GM08714 (cell line): ENCODE results near the gene RASGRF1.
"Not testable (repeated sequence)": the region's sequence is repeated elsewhere in the genome, so short reads cannot be mapped to it uniquely, and the experiment has no call there.

Source experiments
- H3K4me3 ChIP-seq: fragments of 200-500 bp; sonication (Bioruptor generic); 2 replicates; pipeline ENCODE4 v1.5.1; 2014; ENCODE audit warnings: mild to moderate bottlenecking, low read length, inconsistent platforms
- ZNF274 ChIP-seq: IDR thresholded peaks from 2 replicates; pipeline ENCODE4 v1.6.1; 2012; ENCODE audit warnings: mild to moderate bottlenecking, low read depth, low read length

RASGRF1 gene

DNA sequence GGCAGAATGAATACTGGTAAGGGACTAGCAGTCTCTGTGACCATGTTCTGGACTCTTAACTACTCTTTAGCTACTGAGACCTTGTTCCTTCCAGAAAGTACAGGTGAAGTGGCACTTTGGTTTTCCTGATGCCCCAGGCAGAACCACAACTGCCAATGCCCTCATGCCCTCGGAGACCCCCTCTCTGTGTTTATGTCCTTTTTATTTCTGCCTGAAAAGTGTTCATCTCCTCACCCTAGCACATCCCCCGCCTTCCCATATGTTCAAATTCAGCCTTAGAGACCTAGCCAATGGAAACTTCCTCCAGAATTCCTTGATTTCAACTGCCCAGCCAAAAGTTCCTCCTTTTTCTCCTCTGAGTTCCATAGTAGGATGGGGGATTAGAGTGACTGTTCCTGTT lies 23.3 kb upstream of the RASGRF1 start:
- TF ChIP-seq ZNF274: no peak
- no peak overlapping the region for H3K4me3 ChIP-seq

DNA sequence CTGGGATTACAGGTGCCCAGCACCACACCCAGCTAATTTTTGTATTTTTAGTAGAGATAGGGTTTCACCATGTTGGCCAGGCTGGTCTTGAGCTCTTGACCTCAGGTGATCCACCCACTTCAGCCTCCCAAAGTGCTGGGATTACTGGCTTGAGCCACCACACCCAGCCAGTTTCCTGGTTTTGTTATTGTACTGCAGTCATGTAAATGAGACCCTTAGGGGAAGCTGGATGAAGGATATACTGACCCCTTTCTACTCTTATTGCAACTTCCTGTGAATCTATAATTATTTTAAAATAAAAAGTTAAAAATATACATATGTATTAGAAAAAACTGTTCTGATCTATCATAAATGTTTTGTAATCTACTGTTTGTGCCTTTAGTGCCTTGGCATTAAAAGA lies 20.8 kb upstream of the RASGRF1 start:
- not testable (repeated sequence) for H3K4me3 ChIP-seq

DNA sequence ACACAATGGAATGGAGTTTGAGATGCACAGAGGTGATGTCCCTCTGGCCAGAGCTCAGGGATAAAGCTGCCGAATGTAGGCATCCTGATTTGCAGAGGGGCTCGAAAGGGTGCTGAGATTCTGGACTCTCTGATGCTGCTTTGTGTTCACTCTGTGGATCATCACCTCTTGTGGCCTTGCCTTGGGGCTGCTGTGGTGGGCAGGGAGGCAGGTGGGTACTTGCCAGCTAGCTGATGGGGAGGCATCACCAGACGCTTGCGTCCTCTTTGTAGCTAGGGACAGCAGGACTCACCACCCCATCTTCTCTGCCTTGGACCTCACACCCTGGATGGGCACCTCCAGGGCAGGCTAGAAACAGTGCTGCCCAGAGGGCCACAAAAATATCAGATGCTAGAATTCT lies 14.6 kb upstream of the RASGRF1 start:
- H3K4me3 ChIP-seq: no peak overlapping the region
- no peak for TF ChIP-seq ZNF274

DNA sequence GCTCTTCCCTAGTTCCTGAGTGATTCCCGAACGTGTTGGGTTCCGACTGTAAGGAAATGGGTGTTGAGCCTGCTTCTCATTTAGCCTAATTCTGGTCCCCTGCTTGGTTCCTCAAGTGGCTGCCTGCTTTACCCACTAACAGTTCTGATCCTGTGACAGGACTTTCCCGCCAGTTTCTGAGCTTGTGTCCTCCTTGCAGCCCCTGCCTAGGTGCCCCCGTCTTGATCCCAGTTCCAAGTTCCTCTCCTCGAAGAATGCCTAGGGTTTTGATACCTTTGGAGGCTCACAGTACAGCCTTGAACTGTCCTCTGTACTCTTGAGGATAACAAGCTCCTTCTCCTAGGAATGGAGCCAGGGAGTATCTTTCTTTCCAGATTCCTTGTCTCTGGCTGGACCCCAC lies 12.0 kb upstream of the RASGRF1 start:
- no peak for TF ChIP-seq ZNF274
- H3K4me3 ChIP-seq: no peak overlapping the region

DNA sequence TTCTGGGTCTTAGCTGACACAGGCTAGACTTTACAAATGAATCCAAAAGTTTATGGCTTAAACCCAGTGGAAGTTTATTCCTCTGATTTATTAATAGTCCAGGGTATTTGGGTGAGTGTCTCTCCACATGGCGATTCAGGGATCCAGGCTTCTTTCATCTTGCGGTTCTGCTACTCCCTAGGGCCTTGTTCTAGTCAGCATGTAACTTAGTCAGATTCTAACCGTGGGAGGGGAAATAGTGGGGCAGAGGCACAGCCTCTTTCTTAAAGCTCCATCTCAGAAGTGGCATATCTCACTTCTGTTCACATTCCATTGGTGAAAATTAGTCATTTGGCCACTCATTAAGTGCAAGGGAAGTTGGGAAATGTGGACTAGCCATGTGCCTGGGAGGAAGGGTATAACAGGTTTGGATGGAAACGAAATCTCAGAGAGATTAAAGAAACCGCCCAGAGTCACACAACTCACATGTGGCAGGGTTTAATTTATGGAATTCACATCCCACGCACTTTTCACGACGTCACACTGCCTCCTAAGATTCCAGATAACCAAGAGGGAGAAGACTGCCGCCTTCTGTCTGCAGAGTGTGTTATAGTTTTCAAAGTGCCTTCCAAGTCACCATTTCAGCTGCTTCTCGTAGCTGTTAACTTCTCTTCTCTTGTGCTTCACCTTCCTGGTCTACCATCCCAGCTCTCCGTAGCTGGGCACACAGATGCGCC lies 11.4 kb upstream of the RASGRF1 start:
- no peak overlapping the region for H3K4me3 ChIP-seq
- no peak for TF ChIP-seq ZNF274

DNA sequence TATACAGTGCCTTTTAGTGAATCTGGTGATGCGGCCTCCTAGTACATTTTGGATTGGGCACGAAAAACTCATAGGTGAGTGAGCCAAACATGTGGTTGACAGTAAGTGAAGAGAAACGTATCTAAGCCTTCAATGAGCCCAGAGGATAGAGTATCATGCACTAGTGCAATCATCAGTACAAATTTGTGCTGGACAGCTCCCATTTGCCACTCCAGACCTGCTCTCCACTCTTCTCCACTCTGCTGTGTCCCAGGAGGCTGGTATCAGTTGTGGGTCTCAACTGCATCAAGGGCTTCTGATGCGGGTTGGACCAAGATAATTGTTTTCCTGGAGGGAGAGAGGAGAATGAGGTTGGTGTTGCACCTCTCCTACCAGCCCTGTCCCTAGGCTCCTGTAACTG lies 9.1 kb upstream of the RASGRF1 start:
- H3K4me3 ChIP-seq: no peak overlapping the region
- no peak for TF ChIP-seq ZNF274

DNA sequence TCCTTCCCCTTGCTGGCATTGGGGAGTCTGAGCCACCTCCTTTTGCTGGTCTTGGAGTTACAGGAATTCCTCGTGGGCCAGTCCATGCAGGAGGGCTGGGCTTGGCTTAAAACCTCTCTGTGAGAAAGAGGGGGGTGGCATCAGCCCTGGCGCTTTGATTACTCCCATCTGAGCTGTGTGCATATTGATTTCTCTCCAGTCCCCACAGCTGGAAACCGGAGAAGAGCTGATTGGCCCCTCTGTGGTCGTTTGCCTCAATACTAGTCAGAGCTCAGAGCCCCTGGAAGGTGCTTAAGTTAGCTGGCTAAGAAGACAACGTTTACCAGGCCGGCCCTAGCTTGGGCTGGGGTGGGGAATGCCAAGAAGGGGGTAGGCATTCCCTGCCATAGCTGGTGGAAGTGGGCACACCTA lies 4.0 kb upstream of the RASGRF1 start:
- H3K4me3 ChIP-seq: no peak overlapping the region

DNA sequence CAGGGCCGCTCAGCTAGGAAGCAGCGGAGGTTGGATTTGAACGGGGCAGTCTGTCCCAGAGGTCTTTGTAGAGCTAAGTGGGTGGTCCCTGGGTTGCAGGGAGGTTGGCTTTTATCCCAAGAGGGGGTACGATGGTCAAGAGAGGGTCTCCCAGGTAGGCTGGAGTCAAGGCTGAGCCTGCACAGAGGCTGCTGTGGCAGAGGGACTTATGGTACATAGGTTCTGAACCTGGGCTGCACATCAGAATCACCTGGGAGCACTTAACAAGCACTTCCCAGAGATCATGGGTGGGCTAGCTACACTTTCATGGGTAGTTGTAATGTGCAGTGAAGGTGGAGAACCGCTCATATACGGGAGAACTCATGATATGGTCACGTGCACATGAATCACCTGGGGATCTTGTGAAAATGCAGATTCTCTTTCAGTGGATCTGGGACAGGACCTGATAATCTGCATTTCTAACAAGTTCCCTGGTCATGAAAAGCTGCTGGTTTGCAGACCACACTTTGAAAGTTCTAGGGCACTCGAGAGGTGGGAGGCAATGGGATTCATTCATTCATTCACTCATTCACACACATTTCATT lies 2.9 kb upstream of the RASGRF1 start:
- H3K4me3 ChIP-seq: no peak overlapping the region
- no peak for TF ChIP-seq ZNF274

More for the DNA sequence above, 4.0 kb upstream of the RASGRF1 start:
- no peak for TF ChIP-seq ZNF274

DNA sequence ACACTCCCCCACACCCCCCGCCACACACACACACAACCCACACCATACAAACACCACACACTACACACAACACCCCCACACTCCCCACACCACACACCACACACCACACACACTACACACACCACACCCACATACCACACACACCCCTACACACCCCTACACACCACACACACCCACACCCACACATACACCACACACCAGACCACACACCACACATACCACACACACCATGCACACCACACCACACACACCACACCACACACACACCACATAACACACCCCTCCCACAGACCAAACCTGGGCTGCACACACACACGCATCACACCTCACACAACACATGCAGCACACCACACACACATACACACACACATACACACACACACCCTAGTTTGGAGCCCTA lies 1.8 kb upstream of the RASGRF1 start:
- no peak for TF ChIP-seq ZNF274
- no peak overlapping the region for H3K4me3 ChIP-seq

DNA sequence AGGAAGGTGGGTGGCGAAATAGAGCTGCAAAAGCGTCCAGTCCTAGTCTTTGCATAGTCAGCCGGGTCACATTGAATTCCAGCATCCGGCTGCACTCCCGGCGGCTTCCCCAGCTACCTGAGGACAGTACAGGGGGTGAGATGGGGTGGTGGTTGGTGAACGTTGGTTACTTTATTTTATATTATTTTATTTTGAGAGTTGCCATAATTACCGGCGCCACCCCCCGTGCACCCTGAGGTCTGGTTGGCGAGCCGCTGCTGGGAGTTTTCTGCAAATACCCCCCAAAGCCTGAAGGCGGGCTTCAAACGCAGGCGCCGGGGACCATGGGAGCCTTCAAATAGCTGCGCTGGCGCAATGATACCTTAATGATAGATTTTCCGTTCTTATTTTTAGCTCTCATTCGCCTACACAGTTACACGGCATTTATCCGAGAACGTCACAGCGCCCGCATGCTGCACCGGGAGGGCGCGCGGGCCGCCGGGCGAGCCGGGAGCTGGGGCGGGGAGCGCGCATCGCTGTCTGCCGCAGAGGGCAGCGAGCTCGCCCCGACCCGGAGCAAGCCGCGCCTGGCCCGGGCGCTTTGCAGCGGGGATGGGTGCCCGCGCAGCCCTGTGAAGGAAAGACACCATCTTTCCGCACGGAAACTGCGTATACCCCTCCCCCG lies 756 bp upstream of the RASGRF1 start:
- no peak for TF ChIP-seq ZNF274
- no peak overlapping the region for H3K4me3 ChIP-seq

DNA sequence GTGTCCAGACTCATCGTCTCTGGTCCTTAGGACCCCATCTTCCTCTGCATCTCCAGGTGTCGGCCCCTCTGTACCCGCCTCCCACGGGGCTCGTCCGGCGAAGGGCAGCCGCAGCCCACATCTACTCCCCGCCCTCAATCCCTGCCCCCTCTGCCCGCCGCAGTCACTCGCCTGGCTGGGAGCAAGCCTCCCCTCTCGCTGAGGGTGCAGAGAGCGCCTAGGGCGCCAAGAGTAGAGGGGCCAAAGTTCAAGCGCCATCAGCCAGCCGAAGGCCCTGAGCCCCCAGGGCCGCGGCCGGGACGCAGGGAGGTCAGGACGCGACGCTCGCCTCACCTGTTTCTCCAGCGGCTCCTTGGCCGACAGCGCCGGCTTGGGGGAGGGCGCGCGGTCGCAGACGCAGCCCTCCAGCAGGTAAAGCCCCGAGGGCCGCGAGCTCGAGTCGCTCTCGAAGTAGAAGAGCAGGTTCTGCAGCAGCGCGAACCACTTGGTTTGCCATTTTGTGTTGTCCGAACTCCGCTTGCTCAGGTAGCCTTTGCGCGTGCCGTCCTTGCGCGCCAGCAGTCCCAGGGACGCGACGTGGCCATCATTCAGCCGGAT lies 592 bp downstream of the RASGRF1 start:
- H3K4me3 ChIP-seq: no peak overlapping the region
- TF ChIP-seq ZNF274: no peak

DNA sequence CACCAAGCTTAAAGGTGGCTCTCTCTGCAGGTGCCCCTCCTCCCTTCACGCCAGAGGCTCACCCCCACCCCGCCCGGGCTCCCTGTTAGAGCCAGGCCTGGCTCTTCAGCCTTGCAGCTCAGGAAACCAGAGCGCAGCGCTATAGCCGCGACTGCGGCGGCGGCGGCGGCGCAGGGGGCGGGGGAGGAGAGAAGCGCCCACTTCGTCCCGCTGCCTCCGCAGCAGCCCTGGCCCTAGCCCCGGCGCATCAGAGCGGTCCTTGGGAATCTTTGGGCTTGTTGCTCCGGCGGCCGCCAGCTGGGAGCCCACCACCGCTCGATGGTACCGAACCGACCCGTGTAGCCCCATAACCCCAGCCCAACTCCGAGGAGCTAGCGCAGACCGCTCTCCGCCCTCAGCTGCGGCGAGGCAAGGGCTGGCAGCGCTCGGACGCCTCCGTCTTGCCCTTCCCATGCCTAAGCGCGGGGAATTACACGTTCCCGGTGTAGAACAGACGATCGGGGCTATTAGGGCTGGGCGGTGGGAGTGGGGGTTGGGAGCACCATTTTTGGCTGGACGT lies 1.2 kb downstream of the RASGRF1 start:
- H3K4me3 ChIP-seq: no peak overlapping the region
- TF ChIP-seq ZNF274: no peak

DNA sequence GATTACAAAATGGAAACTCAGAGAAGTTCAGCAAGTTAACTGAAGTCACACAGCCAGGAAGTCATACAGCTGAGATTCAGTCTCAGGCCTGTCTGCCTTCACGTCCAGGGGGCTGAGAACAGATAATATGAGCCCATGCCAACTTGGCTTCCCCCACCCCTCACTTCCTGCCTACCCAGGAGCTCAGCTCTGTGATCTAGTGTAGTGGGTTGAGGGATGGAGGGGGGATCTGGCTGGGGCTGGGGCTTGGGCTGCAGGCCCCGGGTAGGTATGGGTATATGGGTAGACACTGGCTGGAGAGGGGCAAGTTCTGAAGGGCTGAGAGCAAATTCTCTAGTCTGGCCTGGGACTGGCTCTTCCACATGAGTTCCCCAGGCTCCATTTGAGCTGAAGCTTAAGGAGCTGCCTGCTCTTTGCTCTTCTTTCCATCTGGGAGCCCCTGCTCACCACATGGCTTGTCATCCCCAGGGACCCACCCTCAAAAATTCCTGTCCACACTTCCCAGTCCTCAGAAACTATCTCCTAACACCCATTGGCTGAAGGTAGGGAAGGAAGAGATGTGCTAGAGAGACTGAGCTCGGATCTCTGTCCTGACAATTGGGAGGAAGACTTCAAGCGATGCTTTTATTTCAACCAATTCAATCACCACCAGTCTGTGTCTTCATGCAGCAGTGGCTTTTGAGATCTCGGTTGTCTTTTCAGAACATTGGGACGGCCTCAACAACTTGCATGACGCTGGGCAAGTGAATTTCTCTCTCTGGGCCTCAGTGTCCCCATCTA lies 2.0 kb downstream of the RASGRF1 start:
- H3K4me3 ChIP-seq: no peak overlapping the region
- TF ChIP-seq ZNF274: no peak

DNA sequence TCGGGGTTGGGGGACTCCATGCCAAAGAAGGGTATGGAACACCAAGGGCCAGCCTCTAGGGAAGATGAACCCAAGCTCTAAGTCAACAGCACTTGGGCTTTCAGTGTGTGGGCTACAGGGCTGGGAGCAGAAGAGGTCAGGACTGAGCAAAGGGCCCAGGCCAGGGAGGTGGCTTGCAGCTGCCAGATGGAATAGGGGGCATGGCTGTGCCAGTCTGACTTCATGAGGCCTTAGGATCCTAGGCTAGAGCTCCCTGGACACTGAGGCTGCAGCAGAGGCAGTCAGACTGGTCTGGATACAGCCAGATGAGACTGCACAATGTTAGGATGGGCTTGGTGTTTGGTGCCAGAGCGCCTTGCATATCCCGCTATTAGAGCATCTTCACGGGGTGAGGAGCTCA lies 3.8 kb downstream of the RASGRF1 start:
- TF ChIP-seq ZNF274: no peak
- H3K4me3 ChIP-seq: no peak overlapping the region
